Activated T-cell treated with anti-CD3 and anti-CD28 coated beads, Interleukin-2, amount 50 U/mL, for 4 hours (primary cell): ENCODE results near the gene TYMP. TPM values are rescaled to one million over a fixed set of nuclear protein-coding genes. Genes with fewer than 3 reads are reported as not detected.
"Not testable (repeated sequence)": the region's sequence is repeated elsewhere in the genome, so short reads cannot be mapped to it uniquely, and the experiment has no call there.

Source experiments
- ATAC-seq, 2 donors: fragments of 200-7000 bp; cut with Tn5 transposase; one replicate each; pipeline ENCODE4 v1.10.0; 2021
- DNase-seq: peaks from one replicate; pipeline ENCODE4 v3.0.0-alpha.2; 2020
- H3K27me3 Mint-ChIP-seq: one replicate; pipeline ENCODE4 v1.8.0; 2021; ENCODE audit warnings: low read depth, mixed read lengths
- H3K36me3 Mint-ChIP-seq: one replicate; pipeline ENCODE4 v1.8.0; 2022; ENCODE audit warnings: mixed read lengths; ENCODE audit not compliant: insufficient read depth
- H3K4me1 Mint-ChIP-seq: one replicate; pipeline ENCODE4 v1.8.0; 2021; ENCODE audit warnings: low read depth, mixed read lengths
- H3K4me3 Mint-ChIP-seq: one replicate; pipeline ENCODE4 v1.8.0; 2021; ENCODE audit warnings: mild to moderate bottlenecking, moderate library complexity, mixed read lengths
- H3K9me3 Mint-ChIP-seq: one replicate; pipeline ENCODE4 v1.8.0; 2021; ENCODE audit warnings: mixed read lengths
- total RNA-seq, 3 donors: library from RNA; stranded (reverse); gene quantifications; one replicate each; pipeline ENCODE4 v1.2.1, GENCODE V29; 2021

TYMP gene
- total RNA-seq, 3 donors from 2014 or later, result 64.4 to 103 (median 66.1) TPM

GRCh38 chr22:50535113-50535512, 5.3 kb upstream of the TYMP start:
- Mint-ChIP-seq H3K9me3 (no peaks in the 10 kb centered on the region), H3K4me3 (no peak overlapping the region), H3K27me3 (no peaks in the 10 kb centered on the region), H3K4me1 (peaks cover 45% of the 10 kb centered on the region), H3K36me3 (no peaks in the 10 kb centered on the region)
- DNase-seq (no peak), ATAC-seq (no peak)

DNA sequence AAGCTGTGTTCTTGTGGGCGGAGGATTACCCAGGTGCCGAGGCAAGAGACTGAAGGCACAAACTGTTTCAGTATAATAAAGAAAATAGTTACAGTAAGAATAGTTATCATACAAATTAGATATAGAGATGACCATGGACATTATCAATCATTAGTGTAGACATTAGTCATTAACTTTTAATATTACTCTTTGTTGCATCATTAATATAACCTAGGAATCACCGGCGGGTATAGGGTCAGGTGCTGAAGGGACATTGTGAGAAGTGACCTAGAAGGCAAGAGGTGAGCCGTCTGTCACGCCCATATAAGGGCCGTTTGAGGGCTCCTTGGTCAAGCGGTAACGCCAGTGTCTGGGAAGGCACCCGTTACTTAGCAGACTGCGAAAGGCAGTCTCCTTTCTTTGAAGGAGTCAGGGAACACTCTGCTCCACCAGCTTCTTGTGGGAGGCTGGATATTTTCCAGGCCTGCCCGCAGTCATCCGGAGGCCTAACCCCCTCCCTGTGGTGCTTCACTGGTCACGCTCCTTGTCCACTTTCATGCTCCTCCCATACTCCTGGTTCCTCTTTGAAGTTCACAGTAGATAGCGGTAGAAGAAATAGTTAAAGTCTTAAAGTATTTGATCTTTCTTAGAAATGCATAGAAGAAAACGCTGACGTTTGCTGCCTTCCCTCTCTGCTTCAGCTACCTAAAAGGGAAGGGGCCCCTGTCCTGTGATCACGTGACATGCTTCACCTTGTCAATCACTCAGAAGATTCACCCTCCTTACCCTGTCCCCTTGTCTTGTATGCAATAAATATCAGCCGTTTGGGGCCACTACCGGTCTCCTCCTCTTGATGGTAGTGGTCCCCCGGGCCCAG, 4.3 kb upstream of the TYMP start:
- H3K9me3 Mint-ChIP-seq, H3K4me3 Mint-ChIP-seq, ATAC-seq, DNase-seq, H3K36me3 Mint-ChIP-seq, H3K27me3 Mint-ChIP-seq: not testable (repeated sequence)
- peaks cover 37% of the 10 kb centered on the region for H3K4me1 Mint-ChIP-seq

GRCh38 chr22:50532824-50533796, 3.3 kb upstream of the TYMP start:
- Mint-ChIP-seq H3K4me3 (peak overlapping the region; percentile 90), H3K27me3 (no peaks in the 10 kb centered on the region), H3K9me3 (no peaks in the 10 kb centered on the region), H3K4me1 (peaks cover 40% of the 10 kb centered on the region), H3K36me3 (no peaks in the 10 kb centered on the region)
- no peak for DNase-seq
- no peak for ATAC-seq

DNA sequence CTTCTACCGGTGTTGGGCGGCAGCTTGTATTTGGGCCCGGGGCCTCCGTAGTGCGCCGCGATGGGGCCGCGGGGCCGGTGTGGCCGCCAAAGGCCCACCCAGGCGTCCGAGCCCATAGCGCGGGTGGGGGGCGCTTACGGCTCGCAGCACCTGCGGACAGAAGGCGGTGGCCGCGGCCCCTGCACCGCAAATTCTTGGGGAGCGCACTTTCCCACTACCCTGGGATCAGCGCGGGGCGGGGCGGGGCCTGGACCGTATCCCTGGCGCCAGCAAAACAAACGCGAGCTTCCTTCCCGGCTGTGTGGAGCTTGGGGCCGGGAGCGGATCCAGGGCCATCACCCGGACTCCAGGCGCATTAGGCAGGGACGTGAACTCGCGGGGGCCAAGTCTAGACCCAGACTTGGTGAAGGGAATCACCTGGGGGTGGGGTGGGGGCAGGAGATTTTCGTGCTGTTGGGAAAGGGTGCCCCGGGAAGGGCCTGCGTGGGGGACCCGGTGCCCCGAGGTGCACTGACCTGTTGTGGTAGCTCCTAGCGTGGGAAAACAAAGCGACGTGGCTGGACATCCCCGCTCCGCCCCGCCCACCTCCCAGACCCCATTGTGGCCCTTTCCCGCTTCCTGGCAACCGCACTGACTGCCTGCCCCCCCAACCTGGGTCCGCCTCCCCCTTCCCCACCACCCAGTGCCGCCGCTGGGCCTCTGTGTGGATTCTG, 2.3 kb upstream of the TYMP start:
- H3K36me3 Mint-ChIP-seq, result no peaks in the 10 kb centered on the region

DNA sequence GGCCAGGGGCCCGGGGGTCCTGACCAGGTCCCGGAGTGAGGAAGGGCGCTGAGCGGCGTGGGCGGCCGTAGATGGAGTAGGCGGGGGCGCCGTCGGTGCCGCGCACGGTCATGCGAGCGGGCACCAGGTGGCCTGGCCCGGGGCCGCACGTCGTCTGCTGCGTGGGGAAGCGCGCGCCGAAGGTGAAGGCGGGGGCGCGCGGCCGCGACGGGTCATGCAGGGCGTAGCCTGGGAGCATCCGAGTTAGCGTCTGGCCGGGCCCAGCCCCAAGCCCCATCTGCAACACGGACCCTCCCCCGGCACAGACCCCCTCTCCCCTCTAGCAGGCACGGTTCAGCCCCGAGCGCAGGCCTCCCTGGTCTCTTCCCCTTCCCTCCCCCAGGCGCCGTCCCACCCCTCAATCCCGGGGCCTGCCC, 1.7 kb upstream of the TYMP start:
- no peaks in the 10 kb centered on the region for H3K27me3 Mint-ChIP-seq
- peak overlapping the region; percentile 90 for H3K4me3 Mint-ChIP-seq
- ATAC-seq (peak; percentile 41 to 44), DNase-seq (peak; percentile 58)
- H3K36me3 Mint-ChIP-seq, result no peaks in the 10 kb centered on the region
- H3K4me1 Mint-ChIP-seq, result peaks cover 47% of the 10 kb centered on the region
- no peaks in the 10 kb centered on the region for H3K9me3 Mint-ChIP-seq

More for the DNA sequence above, 2.3 kb upstream of the TYMP start:
- ATAC-seq (no peak), DNase-seq (no peak)
- Mint-ChIP-seq H3K4me1 (peaks cover 43% of the 10 kb centered on the region), H3K9me3 (no peaks in the 10 kb centered on the region), H3K4me3 (peak overlapping the region; percentile 90), H3K27me3 (no peaks in the 10 kb centered on the region)

GRCh38 chr22:50530877-50531545, 1.2 kb upstream of the TYMP start:
- no peaks in the 10 kb centered on the region for H3K9me3 Mint-ChIP-seq
- no peaks in the 10 kb centered on the region for H3K36me3 Mint-ChIP-seq
- DNase-seq (peak; percentile 72), ATAC-seq (peak; percentile 49 to 52)
- H3K4me3 Mint-ChIP-seq, result peak overlapping the region; percentile 90
- no peaks in the 10 kb centered on the region for H3K27me3 Mint-ChIP-seq
- peaks cover 48% of the 10 kb centered on the region for H3K4me1 Mint-ChIP-seq

DNA sequence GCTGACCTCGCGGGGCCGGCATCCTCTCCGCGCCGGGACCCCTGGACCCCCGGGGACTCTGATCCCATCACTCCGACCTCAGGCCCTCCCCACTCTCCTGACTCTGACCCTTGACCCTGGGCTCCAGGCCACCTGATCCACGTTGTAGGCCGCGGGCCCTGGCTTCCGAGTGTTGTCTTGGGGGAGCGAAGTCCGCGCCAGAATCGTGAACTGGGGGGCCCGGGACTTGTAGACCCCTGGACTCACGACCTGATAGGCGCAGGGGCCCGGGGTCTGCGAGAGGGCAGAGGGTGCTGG, 716 bp upstream of the TYMP start:
- Mint-ChIP-seq H3K4me1 (peaks cover 48% of the 10 kb centered on the region), H3K9me3 (no peaks in the 10 kb centered on the region), H3K36me3 (no peaks in the 10 kb centered on the region), H3K27me3 (no peaks in the 10 kb centered on the region), H3K4me3 (peak overlapping the region; percentile 90)
- DNase-seq (no peak), ATAC-seq (peak in 1 of 2 donors; percentile 0)

DNA sequence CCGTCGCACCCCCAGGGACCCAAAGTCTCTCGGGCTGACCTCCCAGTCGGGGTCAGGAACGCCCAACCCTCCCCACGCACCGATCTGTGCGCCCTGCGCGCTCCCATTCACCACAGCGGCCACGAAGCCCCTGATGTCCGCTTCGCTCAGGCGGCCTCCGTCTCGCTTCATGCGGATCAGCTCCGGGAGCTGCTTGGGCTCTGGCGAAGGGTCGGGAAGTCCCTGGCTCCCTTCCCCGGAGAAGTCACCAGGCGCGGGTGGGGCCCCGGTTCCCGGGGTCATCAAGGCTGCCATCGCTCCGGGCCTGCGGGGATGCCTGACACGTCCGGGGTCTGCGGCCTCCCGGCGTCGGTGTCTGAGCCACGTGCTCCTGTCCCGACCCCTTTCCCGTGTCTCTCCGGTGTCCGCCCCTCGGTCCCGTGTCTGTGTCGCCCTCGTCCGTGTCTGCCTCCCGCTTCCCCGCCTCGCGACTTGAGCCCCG, 356 bp downstream of the TYMP start:
- DNase-seq (no peak), ATAC-seq (no peak)
- no peaks in the 10 kb centered on the region for H3K27me3 Mint-ChIP-seq
- peak overlapping the region; percentile 80 for H3K4me3 Mint-ChIP-seq
- H3K9me3 Mint-ChIP-seq, result no peaks in the 10 kb centered on the region
- peaks cover 49% of the 10 kb centered on the region for H3K4me1 Mint-ChIP-seq
- peaks cover 3% of the 10 kb centered on the region for H3K36me3 Mint-ChIP-seq

GRCh38 chr22:50528682-50529415, 963 bp downstream of the TYMP start:
- Mint-ChIP-seq H3K4me1 (peaks cover 44% of the 10 kb centered on the region), H3K27me3 (no peaks in the 10 kb centered on the region), H3K9me3 (no peaks in the 10 kb centered on the region), H3K36me3 (peaks cover 4% of the 10 kb centered on the region), H3K4me3 (peak overlapping the region; percentile 80)
- ATAC-seq, result no peak
- DNase-seq, result no peak

DNA sequence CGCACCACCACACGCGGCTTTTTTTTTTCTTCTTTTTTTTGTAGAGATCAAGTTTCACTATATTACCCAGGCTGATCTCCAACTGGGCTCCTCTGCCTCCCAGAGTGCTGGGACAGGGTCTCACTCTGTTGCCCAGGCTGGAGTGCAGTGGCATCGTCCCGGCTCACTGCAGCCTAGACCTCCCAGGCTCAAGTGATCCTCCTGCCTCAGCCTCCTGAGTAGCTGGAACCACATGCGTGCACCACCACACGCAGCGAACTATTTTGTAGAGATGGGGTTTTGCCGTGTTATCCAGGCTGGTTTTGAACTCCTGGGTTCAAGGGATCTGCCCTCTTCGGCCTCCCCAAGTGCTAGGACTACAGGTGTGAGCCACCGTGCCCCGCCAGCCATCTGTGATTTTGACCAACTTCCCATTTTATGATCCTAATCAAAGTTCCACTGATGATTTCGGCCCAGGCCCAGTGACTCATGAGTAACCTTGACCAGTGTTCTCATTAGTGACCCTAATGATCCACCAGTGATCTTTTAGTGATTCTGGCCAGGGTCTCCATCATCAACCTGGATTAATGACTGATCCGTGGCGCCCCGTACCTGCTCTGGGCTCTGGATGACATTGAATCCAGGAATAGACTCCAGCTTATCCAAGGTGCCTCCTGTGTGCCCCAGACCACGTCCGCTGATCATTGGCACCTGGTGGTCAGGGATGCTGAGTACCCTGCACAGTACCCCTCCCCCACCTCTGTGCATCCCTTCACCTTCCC, 1.7 kb downstream of the TYMP start:
- H3K4me3 Mint-ChIP-seq, result peak overlapping the region; percentile 80
- H3K36me3 Mint-ChIP-seq, result peaks cover 7% of the 10 kb centered on the region
- no peak for DNase-seq
- peaks cover 37% of the 10 kb centered on the region for H3K4me1 Mint-ChIP-seq
- H3K27me3 Mint-ChIP-seq, result no peaks in the 10 kb centered on the region
- ATAC-seq, result no peak
- no peaks in the 10 kb centered on the region for H3K9me3 Mint-ChIP-seq

DNA sequence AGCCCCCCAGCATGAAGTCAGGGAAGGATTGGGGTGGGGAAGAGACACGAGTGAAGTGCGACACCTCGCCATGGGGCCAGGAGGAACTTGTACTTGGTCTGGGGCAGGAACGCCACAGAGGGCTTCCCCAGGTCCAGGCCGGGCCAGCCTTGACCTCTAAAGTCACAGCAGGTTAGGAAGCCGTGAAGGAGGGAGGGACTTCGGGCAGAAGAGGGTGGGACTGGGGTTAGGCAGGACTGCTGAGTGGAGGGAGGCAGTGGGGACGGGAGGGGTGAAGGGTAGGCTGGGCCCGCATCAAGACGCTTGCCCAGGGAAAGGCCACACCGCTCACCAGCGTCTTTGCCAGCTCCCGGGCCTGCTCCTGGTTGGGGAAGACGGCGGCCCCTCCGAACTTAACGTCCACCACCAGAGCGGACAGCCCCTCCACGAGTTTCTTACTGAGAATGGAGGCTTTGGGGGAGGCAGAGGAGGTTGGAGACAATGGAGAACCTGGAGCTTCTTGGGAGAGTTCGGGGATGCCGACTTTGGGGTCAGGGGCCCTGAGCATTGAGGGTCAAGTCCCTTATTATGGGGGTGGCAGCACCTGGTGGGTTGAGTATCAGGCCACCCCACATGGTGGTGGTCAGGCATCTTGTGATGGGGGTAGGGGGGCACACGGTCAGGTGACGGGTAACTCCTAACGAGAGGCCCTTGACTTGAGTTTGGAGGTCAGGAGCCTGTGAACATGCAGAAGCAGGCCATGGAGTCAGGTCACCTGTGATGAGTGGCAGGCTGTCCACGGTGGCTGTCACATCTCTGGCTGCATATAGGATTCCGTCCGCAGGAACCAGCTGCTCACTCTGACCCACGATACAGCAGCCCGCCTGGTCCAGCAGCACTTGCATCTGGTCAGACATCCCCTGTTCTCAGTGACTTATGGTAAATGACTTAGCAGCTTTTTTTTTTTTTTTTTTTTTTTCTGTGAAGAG, 2.7 kb downstream of the TYMP start:
- peak overlapping the region; percentile 80 for H3K4me3 Mint-ChIP-seq
- no peaks in the 10 kb centered on the region for H3K27me3 Mint-ChIP-seq
- H3K9me3 Mint-ChIP-seq, result no peaks in the 10 kb centered on the region
- DNase-seq (no peak), ATAC-seq (no peak)
- H3K4me1 Mint-ChIP-seq, result peaks cover 31% of the 10 kb centered on the region
- peaks cover 10% of the 10 kb centered on the region for H3K36me3 Mint-ChIP-seq
